DND-41 (cell line): Measurements from ENCODE around the gene MITF.

Experiments used
- ATAC-seq: fragments of 200-7000 bp; cut with Tn5 transposase; 3 replicates; pipeline ENCODE4 v1.9.1; 2021; ENCODE audit warnings: low read depth; ENCODE audit not compliant: insufficient read depth
- DNase-seq: peaks from one replicate; pipeline ENCODE4 v3.0.0-alpha.2; 2020
- H2AFZ ChIP-seq: 2 replicates; pipeline ENCODE4 v1.6.0; 2012; ENCODE audit warnings: low read depth, low read length
- H3K27ac ChIP-seq: 2 replicates; pipeline ENCODE4 v1.5.1; 2012; ENCODE audit warnings: low read length, inconsistent platforms
- H3K27me3 ChIP-seq: fragments of 200-600 bp; sonication (generic); 2 replicates; pipeline ENCODE4 v1.6.0; 2012; ENCODE audit warnings: low read length, mild to moderate bottlenecking, inconsistent platforms; ENCODE audit not compliant: insufficient read depth, poor library complexity
- H3K36me3 ChIP-seq: 2 replicates; pipeline ENCODE4 v1.5.1; 2012; ENCODE audit warnings: low read length, inconsistent platforms; ENCODE audit not compliant: insufficient read depth
- H3K4me1 ChIP-seq: 2 replicates; pipeline ENCODE4 v1.5.1; 2012; ENCODE audit warnings: mild to moderate bottlenecking, low read length; ENCODE audit not compliant: insufficient read depth
- H3K4me2 ChIP-seq: 2 replicates; pipeline ENCODE4 v1.6.0; 2012; ENCODE audit warnings: mild to moderate bottlenecking, moderate library complexity, low read length, inconsistent platforms; ENCODE audit not compliant: insufficient read depth
- H3K4me3 ChIP-seq, 2 experiments: fragments of 200-600 bp in 1 of 2; shearing (Covaris generic) in 1 of 2; 2 replicates each; pipeline ENCODE4 v1.5.1; 2012 to 2016; ENCODE audit warnings: inconsistent platforms in 2 of 2, low read length in 2 of 2, mild to moderate bottlenecking in 2 of 2, low read depth in 1 of 2, moderate library complexity in 1 of 2
- H3K79me2 ChIP-seq: 2 replicates; pipeline ENCODE4 v1.6.0; 2012; ENCODE audit warnings: low read length, inconsistent platforms; ENCODE audit not compliant: insufficient read depth
- H3K9ac ChIP-seq: 2 replicates; pipeline ENCODE4 v1.6.0; 2012; ENCODE audit warnings: low read depth, mild to moderate bottlenecking, inconsistent platforms, low read length, moderate library complexity
- H3K9me3 ChIP-seq: 2 replicates; pipeline ENCODE4 v1.5.1; 2012; ENCODE audit warnings: low read length, moderate library complexity, mild to moderate bottlenecking, inconsistent platforms; ENCODE audit not compliant: insufficient read depth, severe bottlenecking
- H4K20me1 ChIP-seq: 2 replicates; pipeline ENCODE4 v1.6.0; 2012; ENCODE audit warnings: low read length; ENCODE audit not compliant: insufficient read depth
- CTCF ChIP-seq: IDR thresholded peaks from 2 replicates; pipeline ENCODE4 v1.5.1; 2012; ENCODE audit warnings: borderline replicate concordance, low read length, moderate library complexity, mild to moderate bottlenecking; ENCODE audit not compliant: poor library complexity, severe bottlenecking; ENCODE audit errors: extremely low read depth
- EZH2 ChIP-seq: IDR thresholded peaks from 3 replicates; pipeline ENCODE4 v1.6.1; 2012; ENCODE audit warnings: borderline replicate concordance, low read depth, mild to moderate bottlenecking, moderate library complexity, low read length, inconsistent platforms; ENCODE audit not compliant: severe bottlenecking

MITF gene

GRCh38 chr3:69997631-69998307 lies 258.5 kb downstream of the MITF start:
- TF ChIP-seq CTCF: no peak
- DNase-seq (no peak), ATAC-seq (no peak)
- no peaks in the 10 kb centered on the region for H3K36me3 ChIP-seq
- no peaks in the 10 kb centered on the region for H3K27me3 ChIP-seq
- no peak overlapping the region for H2AFZ ChIP-seq
- H3K27ac ChIP-seq: no peak overlapping the region
- H3K4me3 ChIP-seq: no peak overlapping the region
- no peaks in the 10 kb centered on the region for H3K79me2 ChIP-seq
- no peaks in the 10 kb centered on the region for H3K9me3 ChIP-seq
- no peak overlapping the region for H3K9ac ChIP-seq
- no peaks in the 10 kb centered on the region for H3K4me1 ChIP-seq
- no peaks in the 10 kb centered on the region for H4K20me1 ChIP-seq
- H3K4me2 ChIP-seq: no peak overlapping the region

- no peaks in the 10 kb centered on the region for H3K36me3 ChIP-seq
- ATAC-seq (no peak), DNase-seq (no peak)
- no peaks in the 10 kb centered on the region for H3K4me1 ChIP-seq
- H3K9me3 ChIP-seq: no peaks in the 10 kb centered on the region
- no peak overlapping the region for H3K4me2 ChIP-seq
- no peak overlapping the region for H3K9ac ChIP-seq
- no peaks in the 10 kb centered on the region for H4K20me1 ChIP-seq
- H3K4me3 ChIP-seq: no peak overlapping the region
- TF ChIP-seq CTCF (no peak), EZH2 (no peak)
- H3K27ac ChIP-seq: no peak overlapping the region
- H3K79me2 ChIP-seq: no peaks in the 10 kb centered on the region
- H2AFZ ChIP-seq: no peak overlapping the region
- H3K27me3 ChIP-seq: no peaks in the 10 kb centered on the region
Measured at GRCh38 chr3:69998759-69999139, 259.5 kb downstream of the MITF start.

- H3K4me2 ChIP-seq: no peak within 1 kb of the TSS
Measured at GRCh38 chr3:69999140-70000027, 260.1 kb downstream of the MITF start, which contains the start of gene SAMMSON. Gene SAMMSON (plus strand): TSS chr3:69999733.

More at GRCh38 chr3:69999140-70000027, 260.1 kb downstream of the MITF start, which contains the start of gene SAMMSON:
- ATAC-seq: no peak
- Histone ChIP-seq H3K27me3 (no peaks in the 10 kb centered on the region), H3K36me3 (no peaks in the 10 kb centered on the region), H2AFZ (no peak within 1 kb of the TSS), H3K4me3 (no peak within 1 kb of the TSS), H3K9me3 (no peaks in the 10 kb centered on the region), H3K27ac (no peak within 1 kb of the TSS), H3K4me1 (no peaks in the 10 kb centered on the region), H3K9ac (no peak within 1 kb of the TSS), H3K79me2 (no peaks in the 10 kb centered on the region), H4K20me1 (no peaks in the 10 kb centered on the region)
- TF ChIP-seq CTCF: no peak
- no peak for TF ChIP-seq EZH2
- DNase-seq: no peak
